Endodermal cell (in vitro differentiated cells): ENCODE data around the gene LPIN1. TPM values are rescaled to one million over a fixed set of nuclear protein-coding genes. Genes with fewer than 3 reads are reported as not detected.

ENCODE experiments used
- DNase-seq: peaks from one replicate; pipeline ENCODE4 v3.0.0-alpha.2; 2017
- H3K27ac ChIP-seq: 2 replicates; pipeline ENCODE4 v1.5.1; 2013; ENCODE audit warnings: mild to moderate bottlenecking, low read depth, low read length, moderate library complexity
- H3K27me3 ChIP-seq: 2 replicates; pipeline ENCODE4 v1.6.1; 2013; ENCODE audit warnings: mild to moderate bottlenecking, low read length, moderate library complexity; ENCODE audit not compliant: insufficient read depth, control insufficient read depth, poor library complexity, severe bottlenecking
- H3K36me3 ChIP-seq: 2 replicates; pipeline ENCODE4 v1.7.0; 2013; ENCODE audit warnings: mild to moderate bottlenecking, low read length, moderate library complexity; ENCODE audit not compliant: control insufficient read depth, insufficient read depth
- H3K4me1 ChIP-seq: one replicate; pipeline ENCODE4 v1.7.0; 2013; ENCODE audit warnings: low read length; ENCODE audit not compliant: control insufficient read depth, insufficient read depth
- H3K4me3 ChIP-seq: 2 replicates; pipeline ENCODE4 v1.5.1; 2013; ENCODE audit warnings: mild to moderate bottlenecking, low read length, moderate library complexity
- H3K9ac ChIP-seq: 2 replicates; pipeline ENCODE4 v1.6.1; 2013; ENCODE audit warnings: mild to moderate bottlenecking, low read length, moderate library complexity; ENCODE audit not compliant: poor library complexity, severe bottlenecking; ENCODE audit errors: extremely low read depth
- H3K9me3 ChIP-seq: 2 replicates; pipeline ENCODE4 v1.6.1; 2013; ENCODE audit warnings: mild to moderate bottlenecking, low read length, moderate library complexity; ENCODE audit not compliant: control insufficient read depth
- H3K27ac Mint-ChIP-seq: 2 replicates; pipeline ENCODE4 v1.8.0; 2020; ENCODE audit warnings: mixed read lengths
- H3K27me3 Mint-ChIP-seq: 2 replicates; pipeline ENCODE4 v1.8.0; 2021; ENCODE audit warnings: mild to moderate bottlenecking, mixed read lengths; ENCODE audit not compliant: insufficient read depth
- H3K36me3 Mint-ChIP-seq: 2 replicates; pipeline ENCODE4 v1.8.0; 2020; ENCODE audit warnings: low read depth, mixed read lengths
- H3K4me1 Mint-ChIP-seq: 2 replicates; pipeline ENCODE4 v1.8.0; 2020; ENCODE audit warnings: mixed read lengths
- H3K4me3 Mint-ChIP-seq: 2 replicates; pipeline ENCODE4 v1.8.0; 2020; ENCODE audit warnings: mild to moderate bottlenecking, moderate library complexity, mixed read lengths
- H3K9me3 Mint-ChIP-seq: 2 replicates; pipeline ENCODE4 v1.8.0; 2020; ENCODE audit warnings: mild to moderate bottlenecking, mixed read lengths
- WGBS, 2 experiments: methylation state at CpG; one replicate each; pipeline versions ENCODE4 v1.1.5 to v1.1.7; 2013; ENCODE audit warnings: missing lambda C conversion rate in 2 of 2, mixed read lengths in 1 of 2; ENCODE audit not compliant: insufficient coverage in 1 of 2, insufficient read length in 1 of 2; 5-methylcytosine and 5-hydroxymethylcytosine counted together
- total RNA-seq, 2 donors: library from RNA; stranded (reverse); fragmentation: NEBNext Ultra II Directional in 1 of 2; extraction: Animal tissue kit (Norgen Biotek cat#: 25700) in 1 of 2; gene quantifications; 2 replicates in 1 of 2; 3 replicates in 1 of 2; pipeline ENCODE4 v1.2.1, GENCODE V29; 2021
- TF ChIP-seq, protein P1 (sequence below): fragments of 200-600 bp; sonication (generic); conservative IDR thresholded peaks from 2 replicates; pipeline ENCODE4 v1.5.0; 2021; ENCODE audit warnings: antibody characterized with exemption, mild to moderate bottlenecking

LPIN1 gene
- total RNA-seq, 2 donors from 2014 or later: 23.9 to 24.3 TPM

DNA sequence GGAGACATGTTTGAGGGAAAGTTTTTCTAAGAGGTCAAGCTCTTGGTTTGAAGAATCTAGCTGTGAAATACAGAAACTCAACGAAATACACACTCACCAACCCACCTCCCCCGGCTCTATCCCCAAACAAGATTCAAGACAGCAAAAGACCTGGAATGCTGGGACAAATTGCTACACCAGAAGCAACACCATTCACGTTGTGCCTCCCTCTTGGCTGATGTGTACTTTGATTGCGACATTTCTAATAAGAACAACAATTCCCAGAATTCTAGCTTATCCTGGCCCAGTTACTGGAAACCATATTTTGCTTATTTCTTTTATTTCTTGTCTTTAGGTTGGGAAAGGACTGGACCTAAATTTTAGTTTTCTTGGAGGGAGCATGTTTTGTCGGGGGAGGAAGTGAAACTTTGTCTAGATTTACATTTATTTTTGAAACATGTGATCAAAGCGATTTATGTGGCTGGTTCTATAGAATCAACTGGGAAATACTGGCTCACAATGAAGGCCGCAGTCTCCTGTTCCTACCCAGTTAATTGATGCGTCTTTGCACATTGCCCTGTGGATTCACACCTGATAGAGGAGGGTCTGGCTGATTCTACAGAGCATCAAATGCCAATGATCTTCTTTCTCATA is 29.6 kb upstream of the LPIN1 start:
- Histone ChIP-seq H3K4me3 (peak overlapping the region; percentile 10), H3K9me3 (no peaks in the 10 kb centered on the region), H3K36me3 (no peaks in the 10 kb centered on the region), H3K4me1 (no peaks in the 10 kb centered on the region), H3K9ac (no peak overlapping the region), H3K27me3 (no peaks in the 10 kb centered on the region), H3K27ac (no peak overlapping the region)
- DNase-seq: no peak
- Mint-ChIP-seq H3K27me3 (peaks cover 5% of the 10 kb centered on the region), H3K36me3 (no peaks in the 10 kb centered on the region), H3K4me1 (peaks cover 34% of the 10 kb centered on the region), H3K9me3 (no peaks in the 10 kb centered on the region), H3K27ac (no peak overlapping the region), H3K4me3 (no peak overlapping the region)
- WGBS, 2 experiments: 82 to 87% methylated on average over 5 to 8 of the region's 8 CpGs
- TF ChIP-seq, protein P1, sequence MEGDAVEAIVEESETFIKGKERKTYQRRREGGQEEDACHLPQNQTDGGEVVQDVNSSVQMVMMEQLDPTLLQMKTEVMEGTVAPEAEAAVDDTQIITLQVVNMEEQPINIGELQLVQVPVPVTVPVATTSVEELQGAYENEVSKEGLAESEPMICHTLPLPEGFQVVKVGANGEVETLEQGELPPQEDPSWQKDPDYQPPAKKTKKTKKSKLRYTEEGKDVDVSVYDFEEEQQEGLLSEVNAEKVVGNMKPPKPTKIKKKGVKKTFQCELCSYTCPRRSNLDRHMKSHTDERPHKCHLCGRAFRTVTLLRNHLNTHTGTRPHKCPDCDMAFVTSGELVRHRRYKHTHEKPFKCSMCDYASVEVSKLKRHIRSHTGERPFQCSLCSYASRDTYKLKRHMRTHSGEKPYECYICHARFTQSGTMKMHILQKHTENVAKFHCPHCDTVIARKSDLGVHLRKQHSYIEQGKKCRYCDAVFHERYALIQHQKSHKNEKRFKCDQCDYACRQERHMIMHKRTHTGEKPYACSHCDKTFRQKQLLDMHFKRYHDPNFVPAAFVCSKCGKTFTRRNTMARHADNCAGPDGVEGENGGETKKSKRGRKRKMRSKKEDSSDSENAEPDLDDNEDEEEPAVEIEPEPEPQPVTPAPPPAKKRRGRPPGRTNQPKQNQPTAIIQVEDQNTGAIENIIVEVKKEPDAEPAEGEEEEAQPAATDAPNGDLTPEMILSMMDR: no peak

DNA sequence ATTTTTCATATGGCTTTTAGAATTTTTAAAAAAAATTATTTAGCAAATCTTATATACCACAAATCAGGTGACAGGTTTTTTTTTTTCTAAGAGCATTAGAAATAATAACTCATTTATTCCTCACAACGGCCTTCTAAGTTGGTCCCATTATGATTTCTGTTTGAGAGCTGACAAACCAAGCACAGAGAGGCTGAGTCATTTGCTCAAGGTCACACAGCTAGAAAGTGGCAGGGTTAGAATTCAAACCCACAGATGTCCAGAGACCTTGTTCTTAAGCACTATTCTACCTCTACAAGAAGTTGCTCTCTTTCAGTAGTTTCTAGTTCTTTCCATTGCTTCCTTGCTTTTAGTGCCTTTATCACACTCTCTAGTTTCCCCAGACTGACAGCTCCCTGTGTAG is 28.8 kb upstream of the LPIN1 start:
- H3K27ac ChIP-seq: no peak overlapping the region
- H3K4me1 ChIP-seq: no peaks in the 10 kb centered on the region
- H3K27ac Mint-ChIP-seq: no peak overlapping the region
- no peaks in the 10 kb centered on the region for H3K27me3 ChIP-seq
- peaks cover 5% of the 10 kb centered on the region for H3K27me3 Mint-ChIP-seq
- H3K9me3 ChIP-seq: no peaks in the 10 kb centered on the region
- WGBS, 2 experiments: 88 to 100% methylated on average over 1 of the region's 1 CpG
- H3K9ac ChIP-seq: no peak overlapping the region
- H3K4me3 Mint-ChIP-seq: no peak overlapping the region
- no peaks in the 10 kb centered on the region for H3K36me3 ChIP-seq
- H3K36me3 Mint-ChIP-seq: no peaks in the 10 kb centered on the region
- H3K9me3 Mint-ChIP-seq: no peaks in the 10 kb centered on the region
- H3K4me3 ChIP-seq: no peak overlapping the region
- no peak for DNase-seq
- H3K4me1 Mint-ChIP-seq: peaks cover 34% of the 10 kb centered on the region
- TF ChIP-seq, protein P1: no peak

DNA sequence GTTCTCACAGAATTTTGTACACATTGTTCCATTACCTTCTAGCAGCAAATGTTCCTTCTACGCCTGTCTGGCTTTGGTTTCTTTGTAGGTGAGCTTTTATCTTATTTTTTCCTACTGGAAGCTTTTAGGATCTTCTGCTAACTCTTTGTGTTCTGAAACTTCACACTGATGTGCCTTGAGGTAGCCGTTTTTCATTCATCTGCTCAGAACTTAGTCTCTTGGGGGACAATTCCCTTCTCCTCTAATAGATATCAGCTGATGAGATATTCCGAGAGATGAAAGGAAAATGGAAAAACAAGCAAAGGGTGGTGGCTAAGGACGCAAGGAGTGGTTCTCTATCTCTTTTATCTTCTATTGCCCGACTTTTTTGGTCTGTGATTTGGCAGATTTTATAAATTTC is 27.8 kb upstream of the LPIN1 start:
- no peak for DNase-seq
- Mint-ChIP-seq H3K27ac (no peak overlapping the region), H3K36me3 (no peaks in the 10 kb centered on the region), H3K9me3 (no peaks in the 10 kb centered on the region), H3K4me3 (no peak overlapping the region), H3K27me3 (peaks cover 5% of the 10 kb centered on the region), H3K4me1 (peaks cover 33% of the 10 kb centered on the region)
- no peak overlapping the region for H3K9ac ChIP-seq
- H3K4me3 ChIP-seq: no peak overlapping the region
- 58 to 97% methylated on average over 2 to 4 of the region's 5 CpGs for WGBS, 2 experiments
- no peaks in the 10 kb centered on the region for H3K27me3 ChIP-seq
- TF ChIP-seq, protein P1: no peak
- no peaks in the 10 kb centered on the region for H3K36me3 ChIP-seq
- H3K27ac ChIP-seq: no peak overlapping the region
- H3K4me1 ChIP-seq: no peaks in the 10 kb centered on the region
- H3K9me3 ChIP-seq: no peaks in the 10 kb centered on the region
